Activated CD4-positive, alpha-beta T cell treated with anti-CD3 and anti-CD28 coated beads for 36 hours (primary cell): Measurements from ENCODE around the gene DGUOK. TPM values are rescaled to one million over a fixed set of nuclear protein-coding genes. Genes with fewer than 3 reads are reported as not detected.
"Not testable (repeated sequence)": the region's sequence is repeated elsewhere in the genome, so short reads cannot be mapped to it uniquely, and the experiment has no call there.

Source experiments
- ATAC-seq: fragments of 200-7000 bp; cut with Tn5 transposase; one replicate; pipeline ENCODE4 v1.10.0; 2021; ENCODE audit warnings: mild to moderate bottlenecking, moderate library complexity
- CTCF ChIA-PET: fragments of 350-600 bp; sonication (Branson Sonifier 250); formaldehyde crosslinking; loops from one replicate; lab custom pipeline; 2021; ENCODE audit warnings: antibody characterized with exemption; lab: Charles Lee
- POLR2A ChIA-PET: fragments of 350-600 bp; sonication (Branson Sonifier 250); formaldehyde crosslinking; loops from one replicate; lab custom pipeline; 2021; ENCODE audit warnings: antibody characterized with exemption, inconsistent platforms; lab: Charles Lee
- DNase-seq: peaks from one replicate; pipeline ENCODE4 v3.0.0-alpha.2; 2020
- H3K27ac Mint-ChIP-seq: one replicate; pipeline ENCODE4 v1.8.0; 2021; ENCODE audit warnings: mixed read lengths
- H3K27me3 Mint-ChIP-seq: one replicate; pipeline ENCODE4 v1.8.0; 2021; ENCODE audit warnings: mixed read lengths
- H3K36me3 Mint-ChIP-seq: one replicate; pipeline ENCODE4 v1.8.0; 2021; ENCODE audit warnings: low read depth, mixed read lengths
- H3K4me1 Mint-ChIP-seq: one replicate; pipeline ENCODE4 v1.8.0; 2021; ENCODE audit warnings: mixed read lengths
- H3K4me3 Mint-ChIP-seq: one replicate; pipeline ENCODE4 v1.8.0; 2021; ENCODE audit warnings: mild to moderate bottlenecking, moderate library complexity, mixed read lengths
- H3K9me3 Mint-ChIP-seq: one replicate; pipeline ENCODE4 v1.8.0; 2021; ENCODE audit warnings: low read depth, mixed read lengths
- intact Hi-C, 2 experiments: fragments of 100-400 bp; cut with DNase I in 1 of 2; cut with micrococcal nuclease in 1 of 2; formaldehyde crosslinking; loops; one replicate each; pipeline versions ENCODE4 v1.14.2 to v1.15.1; 2022 to 2024; cut with DNase I, micrococcal nuclease
- total RNA-seq, 2 experiments: library from RNA; stranded (reverse); gene quantifications; one replicate each; pipeline ENCODE4 v1.2.3, GENCODE V29; 2021

Gene DGUOK
- total RNA-seq = 100 to 1,000 TPM in 1 of 2 experiments, 10 to 100 TPM in 1; 97.6 to 119 TPM

DNA sequence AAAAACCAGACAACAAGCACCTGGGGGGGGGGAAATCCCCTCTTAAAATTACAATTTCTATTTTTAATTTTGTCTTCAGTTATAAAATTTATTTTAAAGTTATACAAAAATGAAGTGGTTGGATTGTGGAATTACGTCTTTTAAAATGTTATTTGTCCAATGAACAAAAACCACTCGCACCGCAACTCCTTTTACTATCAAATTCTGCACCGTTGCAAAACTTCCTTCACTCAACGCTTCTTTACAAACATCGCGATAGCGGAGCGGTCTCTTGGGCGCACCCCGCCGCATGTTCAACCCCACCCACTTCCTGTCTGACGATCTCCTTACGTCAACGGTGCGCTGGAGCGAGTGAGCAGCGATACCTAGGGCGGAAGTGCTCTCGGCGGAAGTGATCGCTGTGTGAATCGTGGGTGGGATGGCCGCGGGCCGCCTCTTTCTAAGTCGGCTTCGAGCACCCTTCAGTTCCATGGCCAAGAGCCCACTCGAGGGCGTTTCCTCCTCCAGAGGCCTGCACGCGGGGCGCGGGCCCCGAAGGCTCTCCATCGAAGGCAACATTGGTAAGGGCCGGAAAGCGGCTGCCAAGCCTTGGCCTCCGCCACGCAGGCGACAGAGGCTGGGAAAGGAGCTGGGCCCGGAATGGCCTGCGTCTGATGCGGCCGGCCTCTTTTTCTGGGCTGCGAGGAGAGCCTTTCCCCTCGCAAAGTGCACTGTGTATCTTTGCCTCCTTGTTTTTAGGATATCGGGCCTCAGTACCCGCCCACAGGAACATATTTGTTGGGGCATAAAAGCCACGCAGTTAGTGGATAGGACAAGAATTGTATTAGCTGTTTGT is at the start of gene DGUOK:
TSS of gene DGUOK (plus strand) at position 388 of the 835 bp plus-strand sequence. CDS start at position 419, 31 bp downstream.
- intact Hi-C loops = loop anchor here (1.0 to 10.0 kb wide), 19 partner anchors 18 to 728 kb away; partner anchors contain the start of genes MTHFD2 (in 2 of the 2), STAMBP (in 2 of the 2), BOLA3 (in 1 of the 2) and CCT7 (in 1 of the 2)
- ATAC-seq (peak; percentile 99), DNase-seq (peak; percentile 99)
- Mint-ChIP-seq H3K27me3 (no peaks in the 10 kb centered on the region), H3K4me3 (peak within 1 kb of the TSS; percentile 87), H3K9me3 (no peaks in the 10 kb centered on the region), H3K27ac (peak within 1 kb of the TSS; percentile 96), H3K4me1 (peaks cover 49% of the 10 kb centered on the region), H3K36me3 (peaks cover 22% of the 10 kb centered on the region)
- ChIA-PET CTCF (interaction anchor here (0.6 to 1.8 kb wide), 4 partner anchors 12 to 301 kb away, joined by 3 to 5 read pairs (median 3); no protein-coding TSS in a partner anchor), POLR2A (interaction anchor here (1.4 kb wide), 1 partner anchor 37 kb away, joined by 6 read pairs; no protein-coding TSS in a partner anchor)

DNA sequence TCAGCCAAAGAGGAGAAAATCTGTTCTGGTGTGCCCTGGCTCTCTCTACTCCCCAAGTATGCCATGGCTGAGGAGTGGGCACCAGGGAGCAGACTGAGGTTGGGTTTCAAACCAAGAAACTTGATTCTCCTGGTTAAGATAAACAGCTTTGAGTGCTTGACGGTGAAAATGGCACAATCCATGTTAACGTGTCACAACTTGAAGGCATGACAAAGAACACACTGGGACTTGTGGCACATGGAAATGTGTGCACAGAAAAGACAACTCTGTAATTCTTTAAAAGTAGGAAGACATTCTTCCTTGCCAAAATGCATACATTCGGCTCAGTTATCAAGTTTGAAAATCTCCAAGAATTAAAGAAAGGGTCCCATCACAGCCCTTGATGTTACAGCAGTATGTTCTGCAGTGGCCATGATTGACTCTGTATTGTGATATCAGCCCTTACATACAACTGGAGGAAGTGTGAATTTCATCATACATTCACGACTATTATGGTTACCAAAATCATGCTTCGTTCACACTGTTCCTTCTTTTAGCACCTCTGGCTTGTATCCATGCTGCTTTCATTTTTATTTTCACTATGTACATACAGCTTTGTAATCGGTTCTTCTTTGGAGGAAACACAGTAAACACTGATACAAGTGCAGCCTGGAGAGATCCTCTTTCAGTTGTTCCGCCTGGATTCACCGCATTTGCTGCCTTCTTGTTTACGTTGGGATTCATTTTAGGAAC is 49.4 kb upstream of the DGUOK start:
- ATAC-seq (peak; percentile 70), DNase-seq (no peak)
- intact Hi-C loops = no loop called here
- Mint-ChIP-seq H3K36me3 (no peaks in the 10 kb centered on the region), H3K27me3 (no peaks in the 10 kb centered on the region), H3K9me3 (no peaks in the 10 kb centered on the region), H3K4me3 (no peak overlapping the region), H3K27ac (no peak overlapping the region), H3K4me1 (no peaks in the 10 kb centered on the region)
- CTCF ChIA-PET = no interaction called here
- POLR2A ChIA-PET = no interaction called here

- CTCF ChIA-PET, ATAC-seq, H3K9me3 Mint-ChIP-seq, intact Hi-C loops, H3K27ac Mint-ChIP-seq, H3K27me3 Mint-ChIP-seq, H3K4me3 Mint-ChIP-seq, H3K4me1 Mint-ChIP-seq, H3K36me3 Mint-ChIP-seq, DNase-seq: not testable (repeated sequence)
- POLR2A ChIA-PET = interaction anchor here (0.8 kb wide), 1 partner anchor 300 kb away, joined by 3 read pairs; no protein-coding TSS in a partner anchor
Measured at GRCh38 chr2:73877984-73878383, 48.7 kb upstream of the DGUOK start.

- POLR2A ChIA-PET = interaction anchor here (0.6 kb wide), 1 partner anchor 14 kb away, joined by 5 read pairs; no protein-coding TSS in a partner anchor
- intact Hi-C loops = loop anchor here in 1 of 2 experiments (5.0 kb wide), 1 partner anchor 42 kb away; the partner anchor contains the start of gene DGUOK
Measured at GRCh38 chr2:73885406-73885805, 41.3 kb upstream of the DGUOK start.

GRCh38 chr2:73886357-73886756 is 40.3 kb upstream of the DGUOK start:
- H3K36me3 Mint-ChIP-seq = no peaks in the 10 kb centered on the region
- ATAC-seq (peak; percentile 90), DNase-seq (peak; percentile 79)
- ChIA-PET CTCF (no interaction called here), POLR2A (interaction anchor here (0.7 kb wide), 1 partner anchor 96 kb away, joined by 7 read pairs; no protein-coding TSS in a partner anchor)
- H3K27ac Mint-ChIP-seq = peak overlapping the region; percentile 78
- intact Hi-C loops = loop anchor here (1.0 to 5.0 kb wide), 4 partner anchors 27 to 55 kb away; partner anchors contain the start of gene DGUOK (in 1 of the 2)
- H3K9me3 Mint-ChIP-seq = peaks cover 3% of the 10 kb centered on the region
- H3K4me3 Mint-ChIP-seq = no peak overlapping the region
- peaks cover 25% of the 10 kb centered on the region for H3K4me1 Mint-ChIP-seq
- H3K27me3 Mint-ChIP-seq = peaks cover 6% of the 10 kb centered on the region

More at GRCh38 chr2:73885406-73885805, 41.3 kb upstream of the DGUOK start:
- Mint-ChIP-seq H3K4me1 (peaks cover 25% of the 10 kb centered on the region), H3K36me3 (no peaks in the 10 kb centered on the region), H3K9me3 (peaks cover 3% of the 10 kb centered on the region), H3K4me3 (no peak overlapping the region), H3K27ac (no peak overlapping the region), H3K27me3 (peaks cover 6% of the 10 kb centered on the region)
- DNase-seq (no peak), ATAC-seq (no peak)
- CTCF ChIA-PET = interaction anchor here (0.6 to 0.7 kb wide), 2 partner anchors 57 to 127 kb away, joined by 3 read pairs; partner anchors contain the start of gene STAMBP

DNA sequence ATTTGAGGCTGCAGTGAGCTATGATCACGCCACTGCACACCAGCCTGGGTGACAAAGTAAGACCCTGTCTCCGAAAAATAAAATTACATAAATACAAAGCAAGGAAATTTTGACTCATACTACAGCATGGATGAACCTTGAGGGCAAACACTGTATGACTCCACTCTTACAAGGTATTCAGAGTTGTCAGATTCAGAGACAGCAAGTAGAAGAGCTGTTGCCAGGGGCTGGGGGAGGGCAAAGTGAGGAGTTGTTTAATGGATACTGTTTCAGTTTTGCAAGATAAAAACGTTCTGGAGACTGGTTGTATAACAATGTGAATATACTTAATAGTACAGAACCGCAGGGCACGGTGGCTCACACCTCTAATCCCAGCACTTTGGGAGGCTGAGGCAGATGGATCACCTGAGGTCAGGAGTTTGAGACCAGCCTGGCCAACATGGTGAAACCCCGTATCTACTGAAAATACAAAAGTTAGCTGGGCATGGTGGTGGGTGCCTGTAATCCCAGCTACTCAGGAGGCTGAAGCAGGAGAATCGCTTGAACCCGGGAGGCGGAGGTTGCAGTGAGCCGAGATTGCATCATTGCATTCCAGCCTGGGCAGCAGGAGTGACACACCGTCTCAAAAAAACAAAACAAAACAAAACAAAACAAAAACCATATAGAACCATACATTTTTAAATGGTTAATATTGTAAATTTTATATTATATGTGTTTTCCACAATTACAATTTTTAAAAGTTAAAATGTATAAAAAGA is 38.9 kb upstream of the DGUOK start:
- POLR2A ChIA-PET = interaction anchor here (0.6 to 0.8 kb wide), 2 partner anchors 9 to 14 kb away, joined by 3 to 5 read pairs; no protein-coding TSS in a partner anchor
- H3K4me1 Mint-ChIP-seq = peaks cover 25% of the 10 kb centered on the region
- H3K36me3 Mint-ChIP-seq, H3K9me3 Mint-ChIP-seq, CTCF ChIA-PET, H3K4me3 Mint-ChIP-seq, H3K27ac Mint-ChIP-seq, H3K27me3 Mint-ChIP-seq: not testable (repeated sequence)
- DNase-seq (peak; percentile 47), ATAC-seq (peak; percentile 67)
- intact Hi-C loops = loop anchor here (2.0 to 5.0 kb wide), 2 partner anchors 40 to 45 kb away; partner anchors contain the start of gene DGUOK (in 1 of the 2)

DNA sequence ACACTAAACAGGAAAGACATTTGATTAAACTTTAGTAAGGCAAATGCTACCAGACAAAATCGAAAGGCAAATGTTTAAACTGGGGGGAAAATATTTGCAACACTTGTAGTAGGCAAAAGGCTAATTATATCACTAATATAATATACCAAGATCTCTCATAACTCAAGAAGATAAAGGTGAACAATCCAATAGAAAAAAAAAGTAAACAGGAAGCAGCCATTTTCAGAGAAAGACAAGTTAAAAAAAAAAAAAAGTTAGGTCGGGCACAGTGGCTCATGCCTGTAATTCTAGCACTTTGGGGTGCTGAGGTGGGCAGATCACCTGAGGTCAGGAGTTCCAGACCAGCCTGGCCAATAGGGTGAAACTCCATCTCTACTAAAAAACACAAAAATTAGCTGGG is 38.3 kb upstream of the DGUOK start:
- ChIA-PET CTCF (no interaction called here), POLR2A (no interaction called here)
- H3K4me1 Mint-ChIP-seq = peaks cover 25% of the 10 kb centered on the region
- no peak overlapping the region for H3K4me3 Mint-ChIP-seq
- no peak overlapping the region for H3K27ac Mint-ChIP-seq
- intact Hi-C loops = loop anchor here in 1 of 2 experiments (5.0 kb wide), 1 partner anchor 39 kb away; the partner anchor contains the start of gene DGUOK
- DNase-seq = no peak
- H3K9me3 Mint-ChIP-seq = peaks cover 3% of the 10 kb centered on the region
- H3K27me3 Mint-ChIP-seq = peaks cover 5% of the 10 kb centered on the region
- ATAC-seq = no peak
- H3K36me3 Mint-ChIP-seq = no peaks in the 10 kb centered on the region

GRCh38 chr2:73889206-73889605 is 37.5 kb upstream of the DGUOK start:
- ChIA-PET CTCF (no interaction called here), POLR2A (no interaction called here)
- no peak overlapping the region for H3K27ac Mint-ChIP-seq
- DNase-seq (no peak), ATAC-seq (no peak)
- H3K4me1 Mint-ChIP-seq = peaks cover 25% of the 10 kb centered on the region
- intact Hi-C loops = loop anchor here in 1 of 2 experiments (5.0 kb wide), 1 partner anchor 38 kb away; the partner anchor contains the start of gene DGUOK
- peaks cover 3% of the 10 kb centered on the region for H3K9me3 Mint-ChIP-seq
- H3K4me3 Mint-ChIP-seq = no peak overlapping the region
- no peaks in the 10 kb centered on the region for H3K36me3 Mint-ChIP-seq
- H3K27me3 Mint-ChIP-seq = peaks cover 3% of the 10 kb centered on the region

- Mint-ChIP-seq H3K27me3 (peaks cover 3% of the 10 kb centered on the region), H3K4me3 (no peak overlapping the region), H3K27ac (no peak overlapping the region), H3K9me3 (peaks cover 3% of the 10 kb centered on the region), H3K36me3 (no peaks in the 10 kb centered on the region), H3K4me1 (peaks cover 37% of the 10 kb centered on the region)
- no peak for ATAC-seq
- intact Hi-C loops = loop anchor here in 1 of 2 experiments (10.0 kb wide), 1 partner anchor 206 kb away; no protein-coding TSS in a partner anchor
- no peak for DNase-seq
- ChIA-PET POLR2A (interaction anchor here (0.7 kb wide), 1 partner anchor 49 kb away, joined by 3 read pairs; no protein-coding TSS in a partner anchor), CTCF (interaction anchor here (0.7 to 1.6 kb wide), 2 partner anchors 17 to 204 kb away, joined by 3 to 6 read pairs; no protein-coding TSS in a partner anchor)
Measured at GRCh38 chr2:73890301-73891092, 36.2 kb upstream of the DGUOK start.
